NCI-H1417 treated with DMSO at 0.1 percent for 48 hours (cell line): ENCODE measurements around the gene PFDN2.
"Not testable (repeated sequence)": the region's sequence is repeated elsewhere in the genome, so short reads cannot be mapped to it uniquely, and the experiment has no call there.

Experiments used
- DNase-seq: peaks from one replicate; lab custom pipeline; 2025; lab: John Stamatoyannopoulos, UW

The PFDN2 gene

GRCh38 chr1:161080441-161081405, 37.1 kb downstream of the PFDN2 start:
- DNase-seq, result no peak

- DNase-seq, result no peak
Measured at GRCh38 chr1:161079436-161080110, 38.3 kb downstream of the PFDN2 start.

DNA sequence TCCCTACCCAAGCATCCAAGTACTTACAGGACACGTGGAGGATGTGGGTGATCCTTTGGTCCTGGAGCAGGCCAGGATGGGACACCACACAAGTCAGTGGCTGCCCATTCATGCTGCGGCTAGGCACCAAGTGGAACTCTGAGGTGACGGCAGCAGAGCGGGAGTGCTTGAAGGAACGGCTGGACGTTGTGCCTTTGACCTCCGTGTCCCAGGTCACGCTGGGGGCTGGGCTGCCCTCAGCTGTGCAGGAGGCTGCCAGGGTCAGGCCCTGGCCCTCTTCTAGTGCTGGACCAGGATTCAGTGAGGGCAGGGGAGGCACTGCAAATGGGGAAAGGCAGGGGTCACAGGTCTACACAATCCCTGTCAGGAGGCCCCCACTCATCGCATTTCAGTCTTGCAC, 40.4 kb downstream of the PFDN2 start:
- no peak for DNase-seq

- no peak for DNase-seq
Measured at GRCh38 chr1:161076410-161076809, 41.4 kb downstream of the PFDN2 start.

DNA sequence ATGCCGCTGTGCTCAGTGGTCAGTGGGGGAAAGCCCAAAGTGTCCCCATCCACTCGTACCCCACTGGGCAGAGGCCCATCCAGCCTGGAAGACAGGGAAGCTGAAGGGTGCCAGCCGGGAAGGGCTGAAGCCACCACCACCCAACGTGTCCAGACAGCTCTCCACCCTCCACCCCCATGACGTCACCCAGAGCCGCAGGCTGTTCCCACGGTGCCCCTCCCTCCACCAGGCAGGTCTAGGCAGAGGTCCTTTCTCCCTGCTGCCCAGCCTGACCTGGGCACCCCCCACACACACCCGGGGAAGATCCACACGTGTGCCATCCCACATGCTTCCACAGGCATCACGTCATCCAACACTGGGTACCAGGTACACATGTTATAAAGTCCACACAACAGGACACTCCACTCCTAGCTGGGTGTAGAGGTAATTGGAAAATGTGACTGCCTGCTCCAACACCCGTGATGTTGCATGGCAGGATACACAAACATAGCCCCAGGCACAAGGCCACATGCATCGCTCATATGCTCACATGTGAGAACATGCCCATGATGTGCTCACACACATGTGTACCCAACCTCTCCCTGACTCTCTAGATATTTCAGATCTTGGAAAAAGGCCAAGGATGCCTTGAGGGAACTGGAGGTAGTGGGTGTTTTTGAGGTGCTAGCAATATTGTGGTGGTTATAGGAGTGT, 43.0 kb downstream of the PFDN2 start:
- no peak for DNase-seq

- DNase-seq, result no peak
Measured at GRCh38 chr1:161073474-161074121, 44.2 kb downstream of the PFDN2 start.

- DNase-seq, result no peak
Measured at GRCh38 chr1:161072751-161073449, 44.9 kb downstream of the PFDN2 start.

DNA sequence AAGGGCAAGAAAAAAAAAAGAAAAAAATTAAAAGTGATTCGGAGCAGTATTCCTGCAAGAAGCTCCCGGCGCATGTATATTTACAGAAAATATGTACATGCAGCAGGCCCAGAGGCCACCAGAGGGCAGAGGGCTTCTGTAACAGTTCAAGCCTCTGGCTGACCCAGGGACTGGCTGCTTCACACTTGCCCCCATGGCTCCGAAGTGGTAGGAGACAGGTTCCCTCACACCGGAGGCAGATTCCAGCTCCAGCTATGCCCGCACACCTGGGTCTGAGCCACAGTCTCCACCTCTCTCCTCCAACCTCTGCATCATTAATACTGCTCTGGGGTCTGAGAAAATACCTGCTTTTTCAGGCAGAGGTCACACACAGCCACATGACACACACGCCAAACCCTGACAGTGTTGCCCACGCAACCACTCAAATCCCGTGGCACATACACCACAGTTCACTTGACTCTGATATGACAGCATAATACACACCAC, 45.9 kb downstream of the PFDN2 start:
- no peak for DNase-seq

DNA sequence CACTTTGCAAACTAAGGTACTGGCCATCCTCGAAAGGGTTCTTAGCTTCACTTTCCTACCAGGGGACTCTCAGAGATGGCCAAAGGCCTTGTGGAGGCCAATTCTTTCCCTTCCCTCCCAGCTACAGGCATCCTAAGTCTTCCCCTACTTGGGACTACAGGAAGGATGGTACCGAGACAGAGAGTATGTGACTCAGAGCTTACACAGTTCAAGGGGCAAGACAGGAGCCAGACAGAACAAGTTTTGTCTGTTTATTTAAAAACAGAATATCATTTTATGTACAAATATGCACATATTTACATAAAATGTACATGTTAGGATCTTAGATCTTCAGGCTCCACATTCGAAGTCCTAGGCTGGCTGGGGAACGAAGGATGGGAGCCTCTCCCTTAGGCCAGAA, 47.1 kb downstream of the PFDN2 start:
- DNase-seq, result no peak

- no peak for DNase-seq
Measured at GRCh38 chr1:161069731-161070270, 48.0 kb downstream of the PFDN2 start, which contains the start of gene ARHGAP30. TSS of gene ARHGAP30 (minus strand) at chr1:161069891. CDS start at chr1:161069624, 267 bp downstream.

GRCh38 chr1:161069241-161069640, 48.6 kb downstream of the PFDN2 start:
- no peak for DNase-seq

- no peak for DNase-seq
Measured at GRCh38 chr1:161068306-161069234, 49.3 kb downstream of the PFDN2 start.

GRCh38 chr1:161066694-161067093, 51.1 kb downstream of the PFDN2 start:
- DNase-seq, result no peak

DNA sequence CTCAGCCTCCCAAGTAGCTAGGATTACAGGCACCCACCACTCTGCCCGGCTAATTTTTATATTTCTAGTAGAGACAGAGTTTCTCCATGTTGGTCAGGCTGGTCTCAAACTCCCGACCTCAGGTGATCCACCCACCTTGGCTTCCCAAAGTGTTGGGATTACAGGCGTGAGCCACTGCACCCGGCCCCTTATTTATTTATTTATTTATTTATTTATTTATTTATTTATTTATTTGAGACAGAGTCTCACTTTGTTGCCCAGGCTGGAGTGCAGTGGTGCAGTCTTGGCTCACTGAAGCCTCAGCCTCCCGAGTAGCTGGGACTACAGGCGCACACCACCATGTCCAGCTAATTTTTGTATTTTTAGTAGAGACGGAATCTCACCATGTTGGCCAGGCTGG, 52.2 kb downstream of the PFDN2 start:
- DNase-seq, result not testable (repeated sequence)

DNA sequence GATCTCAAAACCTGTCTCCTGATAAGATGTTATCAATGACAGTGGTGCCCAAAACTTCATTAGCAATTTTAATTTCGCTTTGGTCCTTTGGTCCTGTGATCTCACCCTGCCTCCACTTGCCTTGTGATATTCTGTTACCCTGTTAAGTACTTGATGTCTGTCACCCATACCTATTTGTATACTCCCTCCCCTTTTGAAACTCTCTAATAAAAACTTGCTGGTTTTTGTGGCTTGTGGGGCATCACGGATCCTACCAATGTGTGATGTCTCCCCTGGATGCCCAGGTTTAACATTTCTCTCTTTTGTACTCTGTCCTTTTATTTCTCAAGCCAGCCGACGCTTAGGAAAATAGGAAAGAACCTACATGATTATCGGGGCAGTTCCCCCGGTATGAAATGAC, 53.9 kb downstream of the PFDN2 start:
- DNase-seq, result not testable (repeated sequence)

- no peak for DNase-seq
Measured at GRCh38 chr1:161061419-161061818, 56.4 kb downstream of the PFDN2 start.

DNA sequence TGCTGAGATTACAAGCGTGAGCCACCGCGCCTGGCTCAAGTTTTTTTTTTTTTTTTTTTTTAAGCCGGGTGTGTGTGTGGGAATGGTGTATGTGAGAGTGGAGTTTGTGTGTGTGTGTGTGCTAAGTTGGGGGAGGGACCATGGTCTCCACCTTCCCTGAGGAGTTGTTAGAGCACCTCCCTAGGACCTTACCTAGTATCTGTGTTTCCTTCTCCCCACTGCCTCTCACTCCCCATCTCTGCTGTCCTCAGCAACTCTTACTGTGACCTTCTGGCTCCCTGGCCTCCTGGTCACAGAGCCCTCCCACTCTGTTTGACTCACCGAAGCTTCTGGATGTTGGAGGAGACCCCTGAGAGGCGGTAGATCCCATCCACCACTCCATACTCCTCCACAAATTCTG, 58.5 kb downstream of the PFDN2 start:
- no peak for DNase-seq

- no peak for DNase-seq
Measured at GRCh38 chr1:161054805-161055204, 63.0 kb downstream of the PFDN2 start.

DNA sequence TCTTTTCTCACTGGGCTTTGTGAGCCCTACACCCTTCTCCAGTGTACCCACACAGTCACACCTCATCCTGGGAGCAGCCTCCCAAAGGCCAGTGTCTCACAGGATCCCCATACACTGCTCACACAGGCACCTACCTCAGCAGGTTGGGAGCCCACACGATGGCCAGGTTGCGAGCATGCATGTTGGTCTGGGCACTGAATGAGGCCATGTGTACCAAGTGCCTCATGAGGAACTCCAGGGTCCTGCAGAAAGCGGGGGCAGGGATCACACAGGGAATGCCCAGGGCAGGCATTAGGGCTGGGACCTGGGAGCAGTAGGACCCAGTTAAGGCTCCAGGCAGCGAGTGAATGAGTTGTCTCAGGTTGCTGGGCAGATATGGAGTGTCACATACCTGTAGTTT, 63.6 kb downstream of the PFDN2 start:
- no peak for DNase-seq

- DNase-seq, result no peak
Measured at GRCh38 chr1:161052899-161053298, 64.9 kb downstream of the PFDN2 start.
